Mononuclear cell (primary cell): Measurements from ENCODE around the gene DMAC2. TPM values are rescaled to one million over a fixed set of nuclear protein-coding genes. Genes with fewer than 3 reads are reported as not detected.

ENCODE experiments used
- total RNA-seq: library from RNA; depleted of rRNA; stranded (reverse); fragments of >200 nt; gene quantifications from one replicate; pipeline ENCODE4 v1.2.3, GENCODE V29; 2012

DMAC2 gene
- total RNA-seq, 1 donor = 13.0 TPM

Other genes with a start within 250 kb of the DMAC2 start
- 2.1 TPM for gene CYP2S1, start 246.7 kb downstream of the DMAC2 start, total RNA-seq
- 0.31 TPM for gene AXL, start 220.7 kb downstream of the DMAC2 start, total RNA-seq
- 171 TPM for gene HNRNPUL1, start 175.5 kb downstream of the DMAC2 start, total RNA-seq
- 10.1 TPM for gene CCDC97, start 129.7 kb downstream of the DMAC2 start, total RNA-seq
- gene TGFB1, start 86.0 kb downstream of the DMAC2 start, total RNA-seq = 90.6 TPM
- gene B9D2, start 75.8 kb downstream of the DMAC2 start, total RNA-seq = 3.8 TPM
- 14.2 TPM for gene TMEM91, start 63.4 kb downstream of the DMAC2 start, total RNA-seq
- gene EXOSC5, start 42.6 kb downstream of the DMAC2 start, total RNA-seq = 8.0 TPM
- 30.2 TPM for gene BCKDHA, start 42.1 kb downstream of the DMAC2 start, total RNA-seq
- 0.42 TPM for gene B3GNT8, start 12.5 kb downstream of the DMAC2 start, total RNA-seq
- not detected for gene ERICH4, start 3.2 kb upstream of the DMAC2 start, total RNA-seq
- 3.9 TPM for gene CEACAM21, start 136.3 kb upstream of the DMAC2 start, total RNA-seq
- gene CEACAM4, start 187.2 kb upstream of the DMAC2 start, total RNA-seq = 3.9 TPM
- gene CEACAM7, start 248.4 kb upstream of the DMAC2 start, total RNA-seq = not detected